ENCODE data around the gene MEF2D. TPM values are rescaled to one million over a fixed set of nuclear protein-coding genes. Genes with fewer than 3 reads are reported as not detected.

The MEF2D gene
- total RNA-seq, 4 donors from 2014 or later = 8.4 to 101 (median 35.1) TPM

- Histone ChIP-seq H3K36me3 (no peaks in the 10 kb centered on the region), H3K9me3 (no peaks in the 10 kb centered on the region), H3K4me1 (peaks cover 0 to 23% of the 10 kb centered on the region in 2 donors), H3K4me3 (no peak overlapping the region), H3K27me3 (peaks cover 22 to 36% of the 10 kb centered on the region in 2 donors), H3K27ac (no peak overlapping the region)
- intact Hi-C loops (cut with DNase I; ENCODE audit: low total_unique reads) = no loop called here
- no peak for TF ChIP-seq POLR2A (IDR thresholded peaks at IDR 0.05)
- no peak for TF ChIP-seq CTCF (IDR thresholded peaks at IDR 0.05)
- no peak for DNase-seq
These were observed 77.9 kb downstream of the MEF2D start for GRCh38 chr1:156422602-156423091.

GRCh38 chr1:156421939-156422601, 78.5 kb downstream of the MEF2D start:
- Histone ChIP-seq H3K4me3 (no peak overlapping the region), H3K27ac (no peak overlapping the region), H3K9me3 (no peaks in the 10 kb centered on the region), H3K27me3 (peaks cover 22 to 36% of the 10 kb centered on the region in 2 donors), H3K36me3 (no peaks in the 10 kb centered on the region), H3K4me1 (peaks cover 0 to 23% of the 10 kb centered on the region in 2 donors)
- TF ChIP-seq CTCF (IDR thresholded peaks at IDR 0.05) = no peak
- no peak for TF ChIP-seq POLR2A (IDR thresholded peaks at IDR 0.05)
- no peak for DNase-seq
- intact Hi-C loops (cut with DNase I; ENCODE audit: low total_unique reads) = no loop called here

- Histone ChIP-seq H3K36me3 (no peaks in the 10 kb centered on the region), H3K9me3 (no peaks in the 10 kb centered on the region), H3K27ac (no peak overlapping the region), H3K4me1 (peaks cover 0 to 23% of the 10 kb centered on the region in 2 donors), H3K27me3 (peaks cover 22 to 36% of the 10 kb centered on the region in 2 donors), H3K4me3 (peak overlapping the region in 1 of 2 donors; percentile 15)
- peak; percentile 67 to 72 for DNase-seq
- intact Hi-C loops (cut with DNase I; ENCODE audit: low total_unique reads) = no loop called here
- TF ChIP-seq CTCF (IDR thresholded peaks at IDR 0.05) (no peak), POLR2A (IDR thresholded peaks at IDR 0.05) (peak in 1 of 2 donors; percentile 19)
These were observed 79.3 kb downstream of the MEF2D start for GRCh38 chr1:156421062-156421938.

GRCh38 chr1:156420205-156421061, 80.1 kb downstream of the MEF2D start:
- intact Hi-C loops (cut with DNase I; ENCODE audit: low total_unique reads) = no loop called here
- H3K4me1 ChIP-seq = peaks cover 0 to 23% of the 10 kb centered on the region in 2 donors
- DNase-seq = no peak
- H3K27ac ChIP-seq = no peak overlapping the region
- H3K36me3 ChIP-seq = no peaks in the 10 kb centered on the region
- no peaks in the 10 kb centered on the region for H3K9me3 ChIP-seq
- H3K4me3 ChIP-seq = no peak overlapping the region
- TF ChIP-seq CTCF (IDR thresholded peaks at IDR 0.05) (no peak), POLR2A (IDR thresholded peaks at IDR 0.05) (no peak)
- peaks cover 22 to 36% of the 10 kb centered on the region in 2 donors for H3K27me3 ChIP-seq

Data from uterus (tissue), 4 donors.